ENCODE measurements around the gene PPIE.

PPIE gene

DNA sequence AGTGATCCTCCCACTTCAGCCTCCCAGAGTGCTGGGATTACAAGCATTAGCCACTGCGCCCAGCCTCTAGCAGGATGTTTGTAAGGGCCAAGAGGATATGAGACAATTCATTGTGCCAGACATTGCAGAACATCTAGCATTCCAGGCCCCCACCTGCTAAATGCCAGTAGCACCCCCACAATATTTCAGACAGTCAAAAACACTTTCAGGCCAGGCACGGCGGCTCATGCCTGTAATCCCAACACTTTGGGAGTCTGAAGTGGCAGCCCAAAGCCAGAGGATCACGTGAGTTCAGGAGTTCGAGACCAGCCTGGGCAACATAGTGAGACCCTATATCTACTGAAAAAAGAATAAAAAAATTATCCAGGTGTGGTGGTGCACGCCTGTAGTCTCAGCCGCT is 12.9 kb downstream of the PPIE start:
- TF ChIP-seq, protein P1, sequence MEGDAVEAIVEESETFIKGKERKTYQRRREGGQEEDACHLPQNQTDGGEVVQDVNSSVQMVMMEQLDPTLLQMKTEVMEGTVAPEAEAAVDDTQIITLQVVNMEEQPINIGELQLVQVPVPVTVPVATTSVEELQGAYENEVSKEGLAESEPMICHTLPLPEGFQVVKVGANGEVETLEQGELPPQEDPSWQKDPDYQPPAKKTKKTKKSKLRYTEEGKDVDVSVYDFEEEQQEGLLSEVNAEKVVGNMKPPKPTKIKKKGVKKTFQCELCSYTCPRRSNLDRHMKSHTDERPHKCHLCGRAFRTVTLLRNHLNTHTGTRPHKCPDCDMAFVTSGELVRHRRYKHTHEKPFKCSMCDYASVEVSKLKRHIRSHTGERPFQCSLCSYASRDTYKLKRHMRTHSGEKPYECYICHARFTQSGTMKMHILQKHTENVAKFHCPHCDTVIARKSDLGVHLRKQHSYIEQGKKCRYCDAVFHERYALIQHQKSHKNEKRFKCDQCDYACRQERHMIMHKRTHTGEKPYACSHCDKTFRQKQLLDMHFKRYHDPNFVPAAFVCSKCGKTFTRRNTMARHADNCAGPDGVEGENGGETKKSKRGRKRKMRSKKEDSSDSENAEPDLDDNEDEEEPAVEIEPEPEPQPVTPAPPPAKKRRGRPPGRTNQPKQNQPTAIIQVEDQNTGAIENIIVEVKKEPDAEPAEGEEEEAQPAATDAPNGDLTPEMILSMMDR (IDR thresholded peaks at IDR 0.05; ENCODE audit: low read length, missing control alignments), result no peak
- no peak overlapping the region for H3K4me3 ChIP-seq (replicated peaks; ENCODE audit: low read depth, low read length)
- no peak for DNase-seq (ENCODE audit: low read depth)

DNA sequence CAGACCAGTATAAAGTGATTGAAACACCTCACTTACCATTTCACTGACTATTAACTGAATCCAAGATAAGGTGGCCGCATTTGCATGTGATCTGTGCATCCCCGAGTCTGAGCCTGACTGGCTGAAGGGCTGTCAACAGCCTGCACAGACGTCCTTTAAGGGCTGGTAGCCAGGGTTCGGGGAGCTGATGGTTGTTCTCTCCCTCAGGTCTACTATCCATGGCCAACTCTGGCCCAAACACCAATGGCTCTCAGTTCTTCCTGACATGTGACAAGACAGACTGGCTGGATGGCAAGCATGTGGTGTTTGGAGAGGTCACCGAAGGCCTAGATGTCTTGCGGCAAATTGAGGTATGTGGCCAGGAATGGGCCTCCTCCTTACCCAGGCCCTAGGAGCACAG is 14.0 kb downstream of the PPIE start:
- TF ChIP-seq, protein P1 (IDR thresholded peaks at IDR 0.05; ENCODE audit: low read length, missing control alignments), result no peak
- no peak for DNase-seq (ENCODE audit: low read depth)
- H3K4me3 ChIP-seq (replicated peaks; ENCODE audit: low read depth, low read length), result no peak overlapping the region

DNA sequence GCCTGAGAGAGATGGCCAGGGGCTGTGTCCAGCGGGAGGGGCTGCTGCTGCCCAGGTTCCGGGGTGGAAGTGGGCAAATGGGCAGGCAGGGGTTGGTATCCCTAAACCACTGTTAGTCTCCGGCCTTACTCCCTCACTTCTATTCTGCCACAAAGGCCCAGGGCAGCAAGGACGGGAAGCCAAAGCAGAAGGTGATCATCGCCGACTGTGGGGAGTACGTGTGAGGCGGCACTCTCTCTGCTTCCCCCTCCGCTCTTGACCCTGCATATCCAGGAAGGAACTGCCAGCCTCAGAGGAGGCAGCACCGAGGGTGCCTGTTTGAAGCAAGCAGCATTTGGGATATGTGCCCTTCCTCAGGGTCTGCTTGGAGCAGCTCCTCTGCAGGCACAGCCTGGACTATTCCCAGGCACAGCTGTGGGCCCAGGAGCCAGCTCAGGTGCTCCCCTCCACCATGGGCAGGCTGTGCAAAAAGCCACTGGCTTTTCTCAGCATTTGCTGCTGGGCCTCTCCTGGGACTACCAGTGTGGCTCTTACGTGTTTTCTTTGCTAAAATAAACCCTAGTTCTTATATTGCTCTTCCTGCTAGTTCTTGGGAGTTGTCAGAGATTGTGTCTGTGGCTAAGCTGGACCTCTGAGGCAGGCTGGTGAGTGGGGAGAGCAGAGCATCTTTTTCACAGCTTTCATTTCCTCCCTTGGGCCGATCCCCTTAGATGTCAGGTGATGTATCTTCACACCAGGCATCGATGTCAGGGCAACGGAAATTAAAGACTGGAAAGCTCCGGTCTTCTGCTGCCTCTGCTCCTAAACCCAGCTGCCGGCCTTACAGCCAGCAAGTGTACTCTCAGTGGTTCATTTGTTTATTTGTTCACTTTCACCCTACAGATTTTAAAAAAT is 14.7 kb downstream of the PPIE start:
- no peak overlapping the region for H3K4me3 ChIP-seq (replicated peaks; ENCODE audit: low read depth, low read length)
- DNase-seq (ENCODE audit: low read depth), result no peak
- TF ChIP-seq, protein P1 (IDR thresholded peaks at IDR 0.05; ENCODE audit: low read length, missing control alignments), result no peak

DNA sequence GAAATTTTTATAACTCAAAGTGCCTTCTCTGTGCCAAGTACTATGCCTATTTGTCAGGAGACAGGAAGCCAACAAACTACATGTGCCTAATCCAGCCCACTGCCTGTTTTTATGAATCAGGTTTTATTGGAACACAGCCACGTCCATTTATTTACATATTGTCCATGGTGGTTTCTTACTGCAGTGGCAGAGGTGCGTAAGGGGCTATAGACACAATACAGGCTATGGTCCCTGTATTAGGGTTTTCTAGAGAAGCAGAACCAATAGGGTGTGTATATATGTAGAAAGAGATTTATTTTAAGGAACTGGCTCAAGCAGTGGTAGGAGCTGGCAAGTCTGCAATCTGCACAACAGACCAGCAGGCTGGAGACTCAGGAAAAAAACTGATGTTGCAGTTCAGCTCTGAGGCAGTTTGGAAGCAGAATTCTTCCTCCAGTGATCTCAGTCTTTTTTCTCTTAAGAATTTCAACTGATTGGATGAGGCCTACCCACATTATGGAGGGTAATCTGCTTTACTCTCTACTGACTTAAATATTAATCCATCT is 15.4 kb downstream of the PPIE start:
- TF ChIP-seq, protein P1 (IDR thresholded peaks at IDR 0.05; ENCODE audit: low read length, missing control alignments), result no peak
- H3K4me3 ChIP-seq (replicated peaks; ENCODE audit: low read depth, low read length), result no peak overlapping the region
- no peak for DNase-seq (ENCODE audit: low read depth)

DNA sequence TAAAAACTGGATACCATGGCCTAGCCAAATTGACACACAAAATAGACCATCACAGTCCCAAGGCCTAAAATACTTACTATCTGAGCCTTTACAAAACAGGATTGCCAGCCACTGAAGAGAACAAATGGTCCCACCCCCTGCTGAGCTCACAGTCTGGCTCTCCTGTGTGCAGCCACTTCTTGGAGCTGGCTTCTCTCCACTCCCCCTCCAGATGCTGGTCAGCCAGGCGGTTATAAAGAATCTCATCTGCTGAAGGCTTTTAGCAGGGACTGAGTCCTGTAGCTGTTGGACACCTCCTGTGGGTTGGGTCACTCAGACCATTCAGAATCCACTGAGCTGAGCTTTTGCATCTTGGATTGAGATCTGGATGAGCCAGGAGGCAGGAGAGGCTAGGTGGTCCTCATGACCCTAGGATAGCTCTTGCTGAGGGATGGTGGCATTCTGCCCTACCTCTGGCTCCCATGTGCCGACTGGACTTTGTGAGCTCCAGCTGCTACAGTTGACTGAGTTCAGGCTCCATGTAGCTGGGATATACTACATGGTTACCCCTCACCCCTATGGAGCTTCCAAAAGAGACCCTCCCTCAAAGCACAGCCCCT is 16.3 kb downstream of the PPIE start:
- TF ChIP-seq, protein P1 (IDR thresholded peaks at IDR 0.05; ENCODE audit: low read length, missing control alignments), result no peak
- no peak for DNase-seq (ENCODE audit: low read depth)
- no peak overlapping the region for H3K4me3 ChIP-seq (replicated peaks; ENCODE audit: low read depth, low read length)

DNA sequence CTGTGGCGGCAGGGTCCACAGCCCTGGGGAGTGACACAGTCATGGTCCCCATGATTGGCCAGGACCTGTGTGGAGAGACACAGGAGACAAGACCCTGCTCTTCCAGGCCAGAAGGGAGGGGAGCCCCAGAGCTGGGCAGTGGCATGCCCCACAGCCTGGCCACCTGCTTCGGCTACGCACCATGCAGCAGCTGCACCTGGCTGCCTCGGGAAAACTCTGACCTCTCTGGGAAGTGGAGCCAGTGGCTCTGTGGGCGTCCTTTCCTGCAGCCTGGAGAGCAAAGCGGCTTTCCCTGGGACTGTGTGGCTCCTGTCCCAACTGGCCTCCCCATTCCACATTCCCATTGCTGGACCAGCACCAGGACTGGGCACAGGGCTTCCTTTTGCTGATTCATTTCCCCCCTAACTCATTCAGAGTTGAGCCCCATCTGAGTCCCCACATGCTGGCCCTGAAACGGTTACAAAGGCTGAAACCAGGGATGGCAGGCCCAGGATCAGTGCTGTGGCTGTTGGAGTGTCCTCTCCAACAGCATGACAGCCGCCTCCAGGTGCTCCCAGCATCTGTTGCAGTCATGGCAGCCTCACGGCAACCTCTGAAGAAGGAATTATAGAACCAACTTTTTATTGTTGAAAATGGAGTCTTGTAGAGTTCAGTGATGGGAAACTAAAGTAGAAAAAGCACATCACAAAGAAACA is 17.4 kb downstream of the PPIE start:
- no peak for DNase-seq (ENCODE audit: low read depth)
- TF ChIP-seq, protein P1 (IDR thresholded peaks at IDR 0.05; ENCODE audit: low read length, missing control alignments), result no peak
- no peak overlapping the region for H3K4me3 ChIP-seq (replicated peaks; ENCODE audit: low read depth, low read length)

Data from fibroblast of pulmonary artery (primary cell).